GM18867 (cell line): ENCODE results near the gene PYCR2.
A peak's percentile ranks its signal among the peaks of the same experiment; 100 is the strongest.

Source experiments
- ATAC-seq: cut with Tn5 transposase; IDR thresholded peaks from one replicate; pipeline ENCODE4 v1.9.1; 2021; ENCODE audit warnings: mild to moderate bottlenecking, moderate library complexity; ENCODE audit not compliant: unreplicated experiment

Gene PYCR2

DNA sequence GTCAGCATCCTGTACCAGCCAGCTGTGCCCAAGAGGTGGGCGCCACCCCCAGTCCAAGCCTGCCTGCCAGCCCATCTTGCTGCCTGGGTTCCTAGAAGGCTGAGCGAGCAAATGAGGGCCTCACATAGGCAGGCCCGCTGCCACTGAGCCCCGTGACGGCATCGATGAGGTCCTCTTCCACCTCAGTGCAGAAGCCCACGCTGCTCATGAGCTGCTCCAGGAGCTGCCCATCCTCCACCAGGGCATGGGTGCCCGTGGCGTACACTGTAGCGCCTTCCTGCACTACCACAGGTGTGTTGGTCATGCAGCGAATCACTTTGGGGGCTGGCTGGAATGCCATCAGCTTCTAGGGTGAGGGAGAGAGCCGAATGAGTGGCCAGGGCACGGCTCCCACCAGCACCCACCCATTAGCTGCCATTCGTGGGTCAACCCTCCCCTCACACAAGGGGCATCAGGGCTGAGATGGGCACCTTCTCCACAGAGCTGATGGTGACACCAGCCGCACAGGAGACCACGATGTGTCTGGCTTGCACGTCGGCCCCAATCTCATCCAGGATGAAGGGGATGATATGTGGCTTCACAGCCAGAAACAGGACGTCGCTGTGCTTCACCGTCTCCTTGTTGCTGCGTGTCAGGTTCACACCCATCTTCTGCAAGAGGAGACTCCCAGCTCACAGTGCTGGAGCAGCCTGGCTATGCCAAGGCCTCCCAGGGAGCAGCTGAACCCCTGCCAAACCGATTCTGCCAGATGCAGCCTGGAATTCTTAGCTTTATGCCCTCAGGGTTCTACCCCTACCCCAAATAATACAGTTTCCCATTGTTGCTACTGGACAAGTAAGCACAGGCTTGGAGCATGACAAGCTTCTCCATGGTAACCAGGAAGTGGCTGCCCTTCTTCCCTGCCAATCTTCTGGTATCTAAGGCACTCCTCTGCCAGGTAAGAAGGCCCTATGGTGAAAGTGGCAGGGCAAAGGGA, 2.0 kb downstream of the PYCR2 start:
- no peak for ATAC-seq

DNA sequence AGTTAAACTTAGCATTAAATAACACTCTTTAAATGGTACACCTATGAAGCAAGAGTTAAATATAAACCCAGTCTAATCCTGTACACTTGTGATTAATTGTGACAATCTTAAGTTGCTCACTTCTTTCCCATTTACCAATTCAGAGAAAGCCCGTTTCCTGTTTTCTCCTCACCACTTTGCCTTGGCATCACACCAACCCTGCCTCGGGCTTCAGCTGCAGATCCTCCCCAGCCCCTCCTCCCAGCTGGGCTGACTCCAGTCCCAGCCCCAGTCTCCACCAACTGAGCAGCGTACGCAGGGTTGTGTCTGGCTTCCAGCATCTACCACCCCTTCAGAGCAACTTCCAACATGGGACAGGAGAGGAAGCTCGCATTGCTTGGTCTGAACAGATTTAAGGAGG, 4.1 kb downstream of the PYCR2 start:
- ATAC-seq = no peak

DNA sequence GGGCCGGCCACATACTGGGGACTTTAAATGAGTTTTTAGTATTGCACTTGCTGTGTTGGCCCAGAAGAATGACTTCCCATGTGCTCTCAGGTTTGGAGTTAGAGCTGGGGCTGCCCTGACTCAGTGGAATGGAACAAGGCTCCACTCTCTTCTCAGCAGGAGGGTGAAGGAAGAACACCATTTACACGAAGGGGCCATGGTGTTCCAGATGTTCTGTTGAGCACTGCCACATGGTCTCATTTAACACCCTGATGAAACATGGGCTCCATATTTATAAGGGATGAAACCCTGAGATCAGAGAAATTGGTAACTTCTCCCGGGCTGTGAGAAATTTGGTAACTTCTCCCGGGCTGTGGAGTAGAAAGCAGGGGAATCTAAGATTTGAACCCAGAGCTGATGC, 5.8 kb downstream of the PYCR2 start:
- ATAC-seq = no peak

GRCh38 chr1:225917536-225917935, 6.5 kb downstream of the PYCR2 start:
- no peak for ATAC-seq

DNA sequence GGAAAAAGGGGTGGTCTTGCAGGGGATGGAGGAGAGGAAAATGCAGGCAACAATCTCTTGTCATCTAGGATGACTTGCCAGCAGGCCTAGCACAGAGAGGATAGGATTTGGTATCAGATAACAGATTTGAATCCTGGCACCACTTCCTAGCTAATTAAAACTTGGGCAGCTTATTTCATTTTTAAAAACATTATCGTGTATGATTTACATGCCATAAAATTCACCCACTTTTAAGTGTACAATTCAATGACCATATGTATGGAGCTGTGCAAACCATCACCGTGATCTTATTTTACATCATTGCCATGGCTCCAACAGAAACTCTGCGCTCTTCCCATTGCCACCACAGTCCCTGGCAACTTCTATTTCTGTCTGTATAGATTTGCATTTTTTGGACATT, 6.9 kb downstream of the PYCR2 start:
- ATAC-seq = no peak

DNA sequence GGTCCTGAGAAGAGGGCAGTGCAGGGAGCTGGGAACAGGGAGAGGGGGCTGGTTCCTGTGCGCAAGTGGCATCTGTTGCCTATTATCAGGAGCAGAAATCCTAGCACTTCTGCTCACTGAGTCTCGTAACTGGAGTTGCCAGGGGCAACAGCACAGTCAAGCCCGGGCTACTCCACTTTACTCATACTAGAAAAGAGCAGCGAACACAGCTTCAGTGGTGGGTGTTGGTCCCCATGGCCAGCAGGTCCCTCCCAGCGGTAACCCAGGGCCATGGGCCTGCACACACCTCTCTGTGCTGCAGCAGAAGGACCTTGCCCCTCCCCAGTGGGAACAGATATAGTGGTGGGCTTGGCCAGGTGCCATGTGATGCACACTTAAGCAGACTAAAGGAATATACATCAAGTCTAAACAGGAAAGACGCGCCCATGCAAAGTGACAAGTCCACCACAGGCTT, 8.5 kb downstream of the PYCR2 start:
- ATAC-seq = no peak

GRCh38 chr1:225914947-225915346, 9.1 kb downstream of the PYCR2 start:
- ATAC-seq = no peak

GRCh38 chr1:225914391-225914790, 9.7 kb downstream of the PYCR2 start:
- no peak for ATAC-seq

DNA sequence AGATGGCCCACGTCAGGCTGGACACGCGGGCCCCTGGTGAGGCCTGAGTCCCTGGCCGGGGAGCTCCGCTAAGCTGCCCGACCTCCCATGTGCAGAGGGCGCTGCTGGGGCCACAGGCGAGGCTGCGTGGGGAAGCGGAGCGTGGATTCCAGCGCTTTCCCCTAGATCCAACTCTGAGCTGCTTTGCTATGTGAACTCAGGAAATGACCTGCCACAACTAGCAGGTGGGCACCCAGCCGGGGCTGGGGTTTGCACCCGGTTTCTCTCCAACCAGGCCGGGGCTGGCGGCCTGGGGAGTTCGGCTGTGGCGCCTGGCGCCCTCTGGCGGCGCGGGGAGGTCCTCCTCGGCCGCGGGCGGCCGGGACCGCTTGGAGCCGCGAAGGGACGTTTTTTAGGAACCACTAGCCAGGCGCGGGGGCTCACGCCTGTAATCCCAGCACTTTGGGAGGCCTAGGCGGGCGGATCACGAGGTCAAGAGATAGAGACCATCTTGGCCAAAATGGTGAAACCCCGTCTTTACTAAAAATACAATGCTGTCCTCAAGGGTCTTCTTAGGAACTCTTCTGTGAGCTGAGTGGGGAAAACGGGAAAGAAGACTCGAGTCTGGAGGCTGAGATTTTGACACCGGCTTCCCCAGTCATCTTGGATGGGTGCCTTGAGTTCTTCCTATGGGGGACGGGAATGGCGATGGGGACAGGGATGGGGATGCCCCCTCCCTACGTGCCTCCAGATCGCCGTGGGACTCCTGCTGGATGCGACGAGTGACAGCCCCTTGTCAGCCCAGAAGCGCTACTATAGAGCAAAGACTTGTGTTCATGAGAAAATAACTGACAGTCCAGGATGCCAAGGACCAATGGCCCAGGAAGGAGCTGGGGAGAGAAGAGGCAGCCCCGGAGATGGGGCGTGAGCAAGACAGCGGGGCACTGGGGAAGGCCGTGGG, 12.6 kb downstream of the PYCR2 start:
- peak; percentile 77 for ATAC-seq

DNA sequence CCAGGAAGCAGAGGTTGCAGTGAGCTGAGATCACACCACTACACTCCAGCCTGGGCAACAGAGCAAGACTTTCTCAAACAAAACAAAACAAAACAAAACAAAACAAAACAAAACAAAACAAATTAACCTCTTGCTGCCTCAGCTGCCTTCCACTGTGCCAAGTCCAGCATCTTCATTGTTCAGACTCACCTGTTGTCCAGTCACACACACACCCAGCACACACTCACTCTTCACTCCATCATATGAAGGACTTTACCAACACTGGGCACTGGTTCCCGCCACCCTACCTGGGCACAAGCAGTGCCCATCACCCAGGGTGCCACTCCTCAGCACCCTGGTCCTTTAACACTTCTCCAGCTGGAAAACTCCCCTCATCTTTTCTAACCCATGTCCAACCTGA, 14.6 kb downstream of the PYCR2 start:
- no peak for ATAC-seq

GRCh38 chr1:225908773-225909172, 15.3 kb downstream of the PYCR2 start:
- no peak for ATAC-seq

DNA sequence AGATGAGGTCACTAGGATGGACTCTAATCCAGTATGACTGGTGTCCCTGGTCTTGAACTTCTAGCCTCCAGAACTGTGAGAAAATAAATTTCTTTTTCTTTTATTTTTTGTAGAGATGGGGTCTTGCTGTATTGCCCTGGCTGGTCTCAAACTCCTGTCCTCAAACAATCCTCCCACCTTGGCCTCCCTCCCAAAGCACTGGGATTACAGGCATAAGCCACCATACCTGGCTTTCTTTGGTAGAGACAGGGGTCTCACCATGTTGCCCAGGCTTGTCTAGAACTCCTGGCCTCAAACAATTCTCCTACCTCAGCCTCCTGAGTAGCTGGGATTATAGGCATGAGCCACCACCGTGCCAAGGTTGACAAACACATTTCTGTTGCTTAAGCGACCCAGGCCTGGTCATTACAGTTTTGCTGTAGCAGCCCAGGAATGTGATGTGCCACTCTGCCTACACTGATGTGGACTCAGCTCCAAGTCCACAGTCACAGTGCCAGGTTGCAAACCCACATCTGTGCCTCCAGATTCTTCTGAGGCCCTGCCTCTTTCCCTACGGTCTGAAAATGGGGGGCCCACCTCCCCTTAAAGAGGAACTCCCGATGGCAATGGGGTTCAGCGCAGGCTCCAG, 15.9 kb downstream of the PYCR2 start:
- ATAC-seq = no peak

DNA sequence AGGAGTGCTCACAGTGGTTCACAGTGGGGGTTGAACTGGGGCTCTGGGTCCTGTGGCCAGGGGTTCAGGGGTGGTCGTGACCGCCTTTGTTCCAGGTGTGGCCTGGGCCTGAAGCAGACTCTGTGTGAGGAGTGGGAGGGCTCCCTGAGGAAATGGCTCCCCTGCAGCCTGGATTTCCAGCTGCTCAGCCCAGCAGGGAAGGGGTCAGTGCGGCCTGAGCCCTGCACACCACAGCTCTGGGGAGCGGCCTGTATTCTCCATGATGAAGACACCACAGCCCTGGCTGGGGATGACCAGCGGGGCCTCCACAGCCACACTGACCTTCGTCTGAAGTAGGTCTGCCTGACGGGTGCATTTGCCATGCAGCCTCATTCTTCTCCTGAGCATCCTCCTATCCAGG, 16.7 kb downstream of the PYCR2 start:
- ATAC-seq = no peak

GRCh38 chr1:225906467-225906866, 17.6 kb downstream of the PYCR2 start:
- no peak for ATAC-seq

GRCh38 chr1:225903623-225904022, 20.4 kb downstream of the PYCR2 start:
- ATAC-seq = no peak

- no peak for ATAC-seq
Observed at GRCh38 chr1:225899044-225899925, 24.8 kb downstream of the PYCR2 start.

GRCh38 chr1:225897595-225898514, 26.2 kb downstream of the PYCR2 start:
- ATAC-seq = no peak

DNA sequence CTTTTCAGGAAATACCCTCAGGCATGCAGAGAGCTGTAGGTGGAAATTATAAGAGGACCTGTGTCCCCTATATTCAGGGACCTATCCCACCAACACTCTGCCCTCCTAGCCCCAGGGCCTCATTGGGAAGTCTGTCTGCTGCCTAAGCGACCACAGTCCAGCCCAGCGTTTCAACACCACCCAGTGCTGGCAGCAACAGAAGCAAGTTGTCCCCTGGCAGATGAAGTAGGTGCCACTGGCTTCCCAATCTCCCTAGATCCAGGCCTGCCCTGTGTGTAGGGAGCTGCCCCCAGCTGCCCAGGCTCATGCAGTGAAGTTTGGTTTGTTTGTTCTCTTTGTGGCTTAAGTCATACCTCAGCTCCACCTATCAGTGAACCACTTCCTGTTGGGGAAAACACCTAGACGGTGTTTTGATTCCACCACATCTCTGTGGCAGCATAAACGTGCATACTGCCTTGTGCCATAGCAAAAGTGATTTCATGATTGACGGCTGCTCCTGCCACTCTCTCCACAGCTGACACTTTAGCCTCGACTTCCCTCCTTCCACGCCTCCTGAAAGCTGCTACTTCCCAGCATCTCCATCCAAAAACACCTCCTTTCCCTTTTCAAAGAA, 27.0 kb downstream of the PYCR2 start:
- peak; percentile 100 for ATAC-seq

DNA sequence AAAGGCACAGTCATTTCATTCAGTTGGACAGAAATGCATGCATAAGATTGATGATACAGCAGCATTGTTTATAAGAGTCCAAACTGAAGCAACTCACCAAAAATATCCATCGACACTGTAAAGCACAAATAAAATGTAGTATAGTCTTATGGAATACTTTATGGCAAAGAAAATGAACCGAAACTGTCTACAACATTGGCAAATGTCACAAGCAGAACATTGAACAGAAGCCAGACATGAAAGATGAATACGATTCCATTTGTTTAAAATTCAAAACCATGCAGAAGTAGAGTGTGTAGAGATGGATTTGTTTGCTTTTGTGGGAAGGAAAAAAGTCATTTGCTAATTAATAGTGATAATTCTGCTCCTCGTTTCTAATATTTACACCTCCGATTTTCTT, 27.6 kb downstream of the PYCR2 start:
- no peak for ATAC-seq
